Stomach (tissue), 4 donors: ENCODE measurements around the gene CAPN9.

Experiments
- EP300 ChIP-seq: sonication (generic); formaldehyde crosslinking; IDR thresholded peaks from one replicate; pipeline ENCODE4 v1.6.1; 2017; ENCODE audit warnings: antibody characterized with exemption
- POLR2A ChIP-seq, 4 donors: fragments of 450-650 bp; IDR thresholded peaks; one replicate each; pipeline ENCODE4 v1.6.1; 2016; ENCODE audit warnings: antibody characterized with exemption in 4 of 4, control low read depth in 2 of 4, mild to moderate bottlenecking in 1 of 4, moderate library complexity in 1 of 4
- POLR2AphosphoS5 ChIP-seq, 3 donors: sonication (generic); formaldehyde crosslinking; IDR thresholded peaks; one replicate each; pipeline ENCODE4 v1.6.1; 2016; ENCODE audit warnings: antibody characterized with exemption in 3 of 3
- TF ChIP-seq, protein P1 (sequence below), 7 experiments: fragments of 450-650 bp in 4 of 7; fragments of 200-600 bp in 3 of 7; sonication (generic) in 3 of 7; IDR thresholded peaks; one replicate each; pipeline ENCODE4 v1.5.1; 2016 to 2019; ENCODE audit warnings: antibody characterized with exemption in 7 of 7, control low read depth in 2 of 7, mild to moderate bottlenecking in 1 of 7

DNA sequence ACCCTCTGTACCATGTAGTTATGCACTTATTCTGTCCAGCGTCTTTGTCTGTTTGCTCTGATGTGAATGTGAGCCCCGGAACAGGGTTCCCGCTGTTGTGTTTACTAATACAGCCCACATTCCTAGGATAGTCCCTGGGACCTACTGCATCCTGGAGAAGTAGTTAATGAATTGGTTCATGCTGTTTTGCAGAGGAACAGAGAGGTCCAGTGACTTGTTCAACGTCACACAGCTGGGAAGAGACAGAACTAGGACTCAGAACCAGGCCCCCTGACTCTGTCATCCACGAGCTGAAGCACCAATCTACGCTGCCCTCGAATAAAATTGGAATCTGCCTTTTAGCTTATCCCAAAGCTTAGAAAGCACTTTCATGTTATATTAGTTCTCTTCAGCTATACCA is 34.0 kb upstream of the CAPN9 start:
- TF ChIP-seq POLR2AphosphoS5 (IDR thresholded peaks at IDR 0.05) (no peak), POLR2A (IDR thresholded peaks at IDR 0.05) (no peak), EP300 (no peak)
- TF ChIP-seq, protein P1, sequence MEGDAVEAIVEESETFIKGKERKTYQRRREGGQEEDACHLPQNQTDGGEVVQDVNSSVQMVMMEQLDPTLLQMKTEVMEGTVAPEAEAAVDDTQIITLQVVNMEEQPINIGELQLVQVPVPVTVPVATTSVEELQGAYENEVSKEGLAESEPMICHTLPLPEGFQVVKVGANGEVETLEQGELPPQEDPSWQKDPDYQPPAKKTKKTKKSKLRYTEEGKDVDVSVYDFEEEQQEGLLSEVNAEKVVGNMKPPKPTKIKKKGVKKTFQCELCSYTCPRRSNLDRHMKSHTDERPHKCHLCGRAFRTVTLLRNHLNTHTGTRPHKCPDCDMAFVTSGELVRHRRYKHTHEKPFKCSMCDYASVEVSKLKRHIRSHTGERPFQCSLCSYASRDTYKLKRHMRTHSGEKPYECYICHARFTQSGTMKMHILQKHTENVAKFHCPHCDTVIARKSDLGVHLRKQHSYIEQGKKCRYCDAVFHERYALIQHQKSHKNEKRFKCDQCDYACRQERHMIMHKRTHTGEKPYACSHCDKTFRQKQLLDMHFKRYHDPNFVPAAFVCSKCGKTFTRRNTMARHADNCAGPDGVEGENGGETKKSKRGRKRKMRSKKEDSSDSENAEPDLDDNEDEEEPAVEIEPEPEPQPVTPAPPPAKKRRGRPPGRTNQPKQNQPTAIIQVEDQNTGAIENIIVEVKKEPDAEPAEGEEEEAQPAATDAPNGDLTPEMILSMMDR (IDR thresholded peaks at IDR 0.05), result no peak
